Measurements from ENCODE around the gene ZNF541. TPM values are rescaled to one million over a fixed set of nuclear protein-coding genes. Genes with fewer than 3 reads are reported as not detected.

The ZNF541 gene
- total and polyA plus RNA-seq, 2 donors (not counting 3 experiments of a cell fraction or from before 2014, with no cell fraction given), result 0.03 to 0.13 TPM

DNA sequence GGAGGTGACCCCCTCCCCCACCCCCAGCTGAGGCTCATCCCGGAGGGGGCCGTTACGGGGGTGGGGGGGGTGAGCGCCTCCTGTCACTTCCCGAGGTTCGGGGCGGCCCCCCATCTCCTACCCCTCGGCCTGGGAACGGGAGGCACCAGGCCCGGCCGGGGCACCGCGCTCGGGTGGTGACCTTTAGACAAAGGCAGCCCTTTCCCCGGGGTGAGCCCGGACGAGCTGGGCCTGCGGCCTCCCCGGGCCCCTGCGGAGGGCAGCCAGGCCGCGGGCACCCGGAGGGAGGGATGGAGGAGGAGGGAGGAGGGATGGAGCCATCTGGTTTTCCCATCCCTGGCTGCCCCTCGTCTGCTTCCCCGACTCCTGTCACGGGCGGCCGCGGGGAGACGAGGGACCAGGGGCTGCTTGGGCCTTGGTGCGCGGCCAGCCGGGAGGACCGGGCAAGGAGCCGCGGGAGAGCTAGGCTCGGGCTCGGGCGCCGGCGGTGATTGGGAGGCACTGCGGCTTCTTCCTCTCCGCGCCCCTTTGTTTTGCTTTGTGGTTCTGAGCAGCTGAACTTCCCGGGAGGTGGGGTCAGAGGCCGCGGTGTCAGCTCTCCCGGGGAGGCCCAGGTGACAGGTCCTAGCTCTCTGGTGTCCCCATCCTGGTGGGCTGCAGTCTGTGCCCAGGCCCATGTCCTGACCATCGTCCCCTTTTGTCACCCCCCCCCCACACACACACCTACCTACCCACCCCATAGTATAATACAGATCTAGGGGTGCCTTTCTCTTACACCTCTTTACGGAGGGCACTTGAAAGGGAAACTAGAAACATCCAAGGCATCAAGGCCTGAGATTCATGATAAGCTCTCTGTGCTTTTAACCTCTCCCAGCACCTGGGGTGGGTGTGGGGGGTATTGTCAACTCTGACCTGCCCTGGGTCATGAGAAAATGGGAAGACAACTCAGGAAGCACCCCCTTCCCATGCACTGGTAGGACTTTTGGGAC lies 37.3 kb upstream of the ZNF541 start:
- CTCF ChIA-PET, result interaction anchor here (0.6 to 2.2 kb wide), 12 partner anchors 10 to 219 kb away, joined by 3 to 18 read pairs (median 6); partner anchors contain the start of gene NAPA
- Histone ChIP-seq H3K27me3 (ENCODE audit: control insufficient read depth in 2 of 2, insufficient read depth in 2 of 2, low read length in 2 of 2) (no peaks in the 10 kb centered on the region), H3K79me2 (ENCODE audit: control insufficient read depth, insufficient read depth, low read length) (peaks cover 64% of the 10 kb centered on the region), H2AFZ (ENCODE audit: low read depth, low read length) (no peak overlapping the region), H3K9ac (replicated peaks; ENCODE audit: extremely low read depth, insufficient read depth, low read length) (peak overlapping the region; percentile 97), H3K9me1 (replicated peaks; ENCODE audit: control insufficient read depth, extremely low read depth, insufficient read depth, low read length) (no peaks in the 10 kb centered on the region), H3K4me1 (ENCODE audit: control insufficient read depth, extremely low read depth, insufficient read depth, low read length) (peaks cover 31% of the 10 kb centered on the region), H3K9me3 (replicated peaks; ENCODE audit: control insufficient read depth, insufficient read depth, low read length) (no peaks in the 10 kb centered on the region), H3K4me3 (replicated peaks in 1 of 3; ENCODE audit: insufficient read depth in 1 of 3, low read depth in 1 of 3, low read length in 3 of 3) (peak overlapping the region; percentile 72 to 95 (median 89)), H4K20me1 (replicated peaks; ENCODE audit: control insufficient read depth, extremely low read depth, insufficient read depth, low read length) (no peaks in the 10 kb centered on the region), H3K4me2 (ENCODE audit: insufficient read depth, low read length) (peak overlapping the region; percentile 70), H3K36me3 (ENCODE audit: control insufficient read depth in 2 of 2, extremely low read depth in 1 of 2, insufficient read depth in 2 of 2, low read length in 2 of 2) (no peaks in the 10 kb centered on the region), H3K27ac (ENCODE audit: insufficient read depth, low read depth, low read length) (peak overlapping the region; percentile 43)
- DNase-seq (ENCODE audit: low read depth, low spot score) (peak; percentile 25), FAIRE-seq (no peak)
- POLR2A ChIA-PET, result interaction anchor here (1.2 to 1.6 kb wide), 2 partner anchors 10 to 11 kb away, joined by 3 to 7 read pairs; no protein-coding TSS in a partner anchor
- intact Hi-C loops (cut with micrococcal nuclease), result loop anchor here (5.0 kb wide), 2 partner anchors 173 to 263 kb away; partner anchors contain the start of gene DHX34
- TF ChIP-seq POLR2AphosphoS5 (IDR thresholded peaks at IDR 0.05; ENCODE audit: insufficient read depth, low read depth, low read length) (no peak), EZH2 (IDR thresholded peaks at IDR 0.05; ENCODE audit: borderline replicate concordance, low read depth, low read length, severe bottlenecking) (no peak), MYC (IDR thresholded peaks at IDR 0.05; ENCODE audit: low read depth, low read length) (no peak), JUN (IDR thresholded peaks at IDR 0.05; ENCODE audit: borderline replicate concordance, insufficient read depth, insufficient read length, low read depth) (no peak), POLR2A (IDR thresholded peaks at IDR 0.05; ENCODE audit: low read depth, low read length) (no peak), FOS (IDR thresholded peaks at IDR 0.05; ENCODE audit: borderline replicate concordance, insufficient read depth, low read length) (no peak), GATA2 (IDR thresholded peaks at IDR 0.05; ENCODE audit: insufficient read depth, insufficient read length, low read depth, low read length) (no peak)
- TF ChIP-seq, protein P1, sequence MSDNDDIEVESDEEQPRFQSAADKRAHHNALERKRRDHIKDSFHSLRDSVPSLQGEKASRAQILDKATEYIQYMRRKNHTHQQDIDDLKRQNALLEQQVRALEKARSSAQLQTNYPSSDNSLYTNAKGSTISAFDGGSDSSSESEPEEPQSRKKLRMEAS (IDR thresholded peaks at IDR 0.05; ENCODE audit: insufficient read depth, insufficient read length), result no peak
- dilution Hi-C loops (cut with MboI; ENCODE audit: extremely low pct_ligation_motif_present, low sequenced_read_pairs), result no loop called here
- BruUV-seq (replicated peaks), result no TSS peak
